KMS-11 (cell line): ENCODE measurements around the gene CHD9.

ENCODE experiments used
- H2AFZ ChIP-seq: fragments of 200-600 bp; sonication (generic); 2 replicates; pipeline ENCODE4 v1.6.1; 2016; ENCODE audit warnings: antibody characterized with exemption, mixed run types, low read depth
- H3K27ac ChIP-seq: fragments of 200-600 bp; sonication (generic); 2 replicates; pipeline ENCODE4 v1.6.1; 2016; ENCODE audit warnings: mild to moderate bottlenecking, mixed run types
- H3K27me3 ChIP-seq: fragments of 200-600 bp; sonication (generic); 2 replicates; pipeline ENCODE4 v1.6.1; 2017; ENCODE audit warnings: mild to moderate bottlenecking, low read depth, mixed run types, moderate library complexity; ENCODE audit not compliant: insufficient read depth
- H3K36me3 ChIP-seq: fragments of 200-600 bp; sonication (generic); 2 replicates; pipeline ENCODE4 v1.6.1; 2017; ENCODE audit warnings: mild to moderate bottlenecking, mixed run types; ENCODE audit not compliant: insufficient read depth
- H3K4me1 ChIP-seq: fragments of 200-600 bp; sonication (generic); 2 replicates; pipeline ENCODE4 v1.6.1; 2016; ENCODE audit warnings: mild to moderate bottlenecking, low read depth, mixed run types; ENCODE audit not compliant: poor library complexity, severe bottlenecking
- H3K4me2 ChIP-seq: fragments of 200-600 bp; sonication (generic); 2 replicates; pipeline ENCODE4 v1.7.0; 2016; ENCODE audit warnings: mild to moderate bottlenecking, mixed run types
- H3K4me3 ChIP-seq: fragments of 200-600 bp; sonication (generic); IDR thresholded peaks from 2 replicates; pipeline ENCODE4 v1.6.1; 2017; ENCODE audit warnings: low read depth, low read length, mixed read lengths; ENCODE audit not compliant: insufficient read depth
- H3K79me2 ChIP-seq: fragments of 200-600 bp; sonication (generic); 2 replicates; pipeline ENCODE4 v1.6.1; 2016; ENCODE audit warnings: low read depth, mixed run types; ENCODE audit not compliant: insufficient read depth
- H3K9ac ChIP-seq: fragments of 200-600 bp; sonication (generic); 2 replicates; pipeline ENCODE4 v1.6.1; 2016; ENCODE audit warnings: mild to moderate bottlenecking, mixed run types
- H4K20me1 ChIP-seq: fragments of 200-600 bp; sonication (generic); 2 replicates; pipeline ENCODE4 v1.6.1; 2016; ENCODE audit warnings: mild to moderate bottlenecking, mixed run types; ENCODE audit not compliant: insufficient read depth
- TF ChIP-seq, protein P1 (sequence below): fragments of 200-600 bp; sonication (generic); conservative IDR thresholded peaks from 2 replicates; pipeline ENCODE4 v1.6.1; 2017; ENCODE audit warnings: low read depth, mild to moderate bottlenecking, antibody characterized with exemption, low read length, moderate library complexity, mixed read lengths

CHD9 gene

DNA sequence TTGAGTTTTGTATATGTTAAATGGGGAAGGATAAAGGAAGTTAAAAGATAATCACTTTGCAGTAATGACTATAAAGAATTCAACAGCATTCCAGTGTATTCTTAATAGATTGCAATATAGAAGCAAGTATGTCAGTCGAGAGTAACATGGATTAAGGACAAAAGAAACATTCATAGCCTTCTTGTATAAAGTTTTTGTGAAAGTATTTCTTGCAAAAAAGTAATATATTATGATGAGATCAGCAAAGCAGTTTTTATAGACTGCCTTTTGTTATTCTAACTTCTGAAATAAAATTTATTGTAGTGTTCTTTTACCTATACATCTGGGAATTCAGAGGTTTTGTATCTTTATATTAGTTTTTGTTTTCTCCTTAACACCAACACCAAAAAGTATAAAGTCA is 194.5 kb downstream of the CHD9 start:
- H2AFZ ChIP-seq, result no peak overlapping the region
- H3K27me3 ChIP-seq, result no peaks in the 10 kb centered on the region
- H3K4me1 ChIP-seq, result no peaks in the 10 kb centered on the region
- H3K27ac ChIP-seq, result no peak overlapping the region
- no peaks in the 10 kb centered on the region for H4K20me1 ChIP-seq
- no peak overlapping the region for H3K4me3 ChIP-seq
- no peaks in the 10 kb centered on the region for H3K79me2 ChIP-seq
- H3K9ac ChIP-seq, result no peak overlapping the region
- H3K36me3 ChIP-seq, result no peaks in the 10 kb centered on the region
- H3K4me2 ChIP-seq, result no peak overlapping the region
- TF ChIP-seq, protein P1, sequence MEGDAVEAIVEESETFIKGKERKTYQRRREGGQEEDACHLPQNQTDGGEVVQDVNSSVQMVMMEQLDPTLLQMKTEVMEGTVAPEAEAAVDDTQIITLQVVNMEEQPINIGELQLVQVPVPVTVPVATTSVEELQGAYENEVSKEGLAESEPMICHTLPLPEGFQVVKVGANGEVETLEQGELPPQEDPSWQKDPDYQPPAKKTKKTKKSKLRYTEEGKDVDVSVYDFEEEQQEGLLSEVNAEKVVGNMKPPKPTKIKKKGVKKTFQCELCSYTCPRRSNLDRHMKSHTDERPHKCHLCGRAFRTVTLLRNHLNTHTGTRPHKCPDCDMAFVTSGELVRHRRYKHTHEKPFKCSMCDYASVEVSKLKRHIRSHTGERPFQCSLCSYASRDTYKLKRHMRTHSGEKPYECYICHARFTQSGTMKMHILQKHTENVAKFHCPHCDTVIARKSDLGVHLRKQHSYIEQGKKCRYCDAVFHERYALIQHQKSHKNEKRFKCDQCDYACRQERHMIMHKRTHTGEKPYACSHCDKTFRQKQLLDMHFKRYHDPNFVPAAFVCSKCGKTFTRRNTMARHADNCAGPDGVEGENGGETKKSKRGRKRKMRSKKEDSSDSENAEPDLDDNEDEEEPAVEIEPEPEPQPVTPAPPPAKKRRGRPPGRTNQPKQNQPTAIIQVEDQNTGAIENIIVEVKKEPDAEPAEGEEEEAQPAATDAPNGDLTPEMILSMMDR, result no peak

- H3K36me3 ChIP-seq, result no peaks in the 10 kb centered on the region
- H3K4me3 ChIP-seq, result no peak overlapping the region
- H3K27me3 ChIP-seq, result no peaks in the 10 kb centered on the region
- H3K27ac ChIP-seq, result no peak overlapping the region
- H3K9ac ChIP-seq, result no peak overlapping the region
- no peak overlapping the region for H2AFZ ChIP-seq
- TF ChIP-seq, protein P1, result no peak
- no peaks in the 10 kb centered on the region for H3K4me1 ChIP-seq
- H3K4me2 ChIP-seq, result no peak overlapping the region
- H3K79me2 ChIP-seq, result no peaks in the 10 kb centered on the region
- H4K20me1 ChIP-seq, result no peaks in the 10 kb centered on the region
Observed at GRCh38 chr16:53257001-53257400, 202.2 kb downstream of the CHD9 start.

DNA sequence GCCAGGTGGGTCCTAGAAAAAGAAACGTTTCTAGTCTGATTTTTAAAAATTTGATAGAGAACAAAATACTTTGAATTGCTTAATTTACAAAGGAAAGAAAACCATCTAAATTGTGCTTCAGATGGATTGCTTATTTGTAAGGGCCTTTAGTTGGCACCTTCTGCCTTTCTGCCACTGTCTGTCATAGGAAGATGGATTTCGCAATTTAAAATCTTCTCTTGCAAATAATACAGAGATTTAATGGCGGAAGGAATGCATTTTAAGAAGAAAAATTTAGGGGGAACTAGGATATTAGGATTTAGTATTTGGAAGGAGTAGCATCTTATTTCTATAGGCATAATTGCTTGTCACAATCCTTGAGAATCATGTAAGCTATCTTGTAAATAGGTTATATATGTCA is 204.0 kb downstream of the CHD9 start:
- H3K27ac ChIP-seq, result no peak overlapping the region
- H4K20me1 ChIP-seq, result no peaks in the 10 kb centered on the region
- H3K79me2 ChIP-seq, result no peaks in the 10 kb centered on the region
- H3K9ac ChIP-seq, result no peak overlapping the region
- H3K4me1 ChIP-seq, result no peaks in the 10 kb centered on the region
- no peaks in the 10 kb centered on the region for H3K27me3 ChIP-seq
- no peaks in the 10 kb centered on the region for H3K36me3 ChIP-seq
- TF ChIP-seq, protein P1, result no peak
- H3K4me3 ChIP-seq, result no peak overlapping the region
- H2AFZ ChIP-seq, result no peak overlapping the region
- H3K4me2 ChIP-seq, result no peak overlapping the region

- no peaks in the 10 kb centered on the region for H3K27me3 ChIP-seq
- TF ChIP-seq, protein P1, result no peak
- no peak overlapping the region for H2AFZ ChIP-seq
- no peaks in the 10 kb centered on the region for H3K4me1 ChIP-seq
- no peak overlapping the region for H3K4me2 ChIP-seq
- H3K4me3 ChIP-seq, result no peak overlapping the region
- no peaks in the 10 kb centered on the region for H3K36me3 ChIP-seq
- no peak overlapping the region for H3K9ac ChIP-seq
- H3K79me2 ChIP-seq, result no peaks in the 10 kb centered on the region
- no peaks in the 10 kb centered on the region for H4K20me1 ChIP-seq
- H3K27ac ChIP-seq, result no peak overlapping the region
Observed at GRCh38 chr16:53261276-53261675, 206.5 kb downstream of the CHD9 start.
